RWPE2 (cell line): ENCODE data around the gene OFD1.

Experiments used
- ATAC-seq: fragments of 200-7000 bp; cut with Tn5 transposase; 3 replicates; pipeline ENCODE4 v1.9.1; 2021; ENCODE audit warnings: low read depth
- DNase-seq: peaks from one replicate; pipeline ENCODE4 v3.0.0-alpha.2; 2020; ENCODE audit warnings: low spot score
- H3K27ac ChIP-seq: fragments of 450-650 bp; 2 replicates; pipeline ENCODE4 v1.5.1; 2017; ENCODE audit warnings: mild to moderate bottlenecking; ENCODE audit not compliant: poor library complexity, severe bottlenecking
- H3K27me3 ChIP-seq: fragments of 250-450 bp; sonication (Bioruptor Pico); 2 replicates; pipeline ENCODE4 v1.5.1; 2021; ENCODE audit warnings: mild to moderate bottlenecking, moderate library complexity; ENCODE audit not compliant: insufficient read depth, poor library complexity, severe bottlenecking
- H3K36me3 ChIP-seq: fragments of 250-450 bp; sonication (Bioruptor Pico); 2 replicates; pipeline ENCODE4 v1.5.1; 2020; ENCODE audit warnings: low read depth, mild to moderate bottlenecking, moderate library complexity
- H3K4me1 ChIP-seq: fragments of 250-450 bp; sonication (Bioruptor Pico); 2 replicates; pipeline ENCODE4 v1.5.1; 2021; ENCODE audit warnings: mild to moderate bottlenecking, moderate library complexity; ENCODE audit not compliant: insufficient read depth, poor library complexity, severe bottlenecking
- H3K4me3 ChIP-seq: fragments of 250-450 bp; sonication (Bioruptor Pico); 2 replicates; pipeline ENCODE4 v1.5.1; 2021; ENCODE audit warnings: mild to moderate bottlenecking, moderate library complexity; ENCODE audit not compliant: severe bottlenecking
- H3K9me3 ChIP-seq: fragments of 250-450 bp; sonication (Bioruptor Pico); 2 replicates; pipeline ENCODE4 v1.5.1; 2021; ENCODE audit warnings: mild to moderate bottlenecking, moderate library complexity; ENCODE audit not compliant: severe bottlenecking
- TF ChIP-seq, protein P1 (sequence below): fragments of 450-650 bp; IDR thresholded peaks from one replicate; pipeline ENCODE4 v1.5.1; 2017; ENCODE audit warnings: mild to moderate bottlenecking, moderate library complexity; ENCODE audit not compliant: poor library complexity, severe bottlenecking

The OFD1 gene

DNA sequence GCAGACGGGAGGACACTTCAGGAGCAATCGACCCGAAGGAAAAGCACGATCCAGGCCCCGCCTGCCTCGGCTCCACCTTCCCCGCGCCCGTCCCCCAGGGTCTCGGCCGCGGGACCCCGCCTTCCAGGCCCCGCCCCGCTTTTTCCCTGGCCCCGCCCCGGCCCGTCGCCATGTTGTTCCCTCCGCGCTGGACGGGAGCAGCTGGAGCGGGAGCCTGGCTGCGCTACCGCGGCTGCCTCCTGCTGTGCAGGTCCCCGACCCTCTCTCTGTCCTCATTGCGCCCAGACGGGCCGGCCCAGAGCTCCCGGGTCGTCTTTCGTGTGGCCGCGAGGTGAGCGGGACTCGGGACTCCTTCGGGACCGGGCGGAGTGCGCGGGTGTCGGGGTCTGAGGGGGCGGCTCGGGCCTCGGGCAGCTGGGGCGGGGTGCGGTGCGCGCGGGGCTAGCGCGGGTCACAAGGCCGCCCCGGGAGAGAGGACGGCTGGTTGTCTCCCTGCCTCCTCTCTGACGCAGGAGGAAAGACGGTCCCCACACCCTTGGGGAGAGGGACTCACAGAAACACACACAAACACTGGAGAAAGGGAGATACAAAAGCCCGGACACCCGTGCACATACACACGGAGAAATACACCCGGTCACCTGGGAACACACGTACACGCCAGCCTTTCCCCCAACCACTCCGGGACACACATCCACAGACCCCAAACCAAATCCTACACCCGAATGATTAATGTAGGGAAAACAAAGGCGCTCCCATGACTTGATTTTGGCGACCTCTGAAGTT lies 45.4 kb upstream of the OFD1 start, which contains the start of gene RAB9A:
RAB9A (plus strand) TSS at position 171 of the 783 bp plus-strand sequence. CDS start 19,619 bp downstream, outside the sequence.
- peak within 1 kb of the TSS; percentile 88 for H3K4me3 ChIP-seq
- H3K9me3 ChIP-seq: no peaks in the 10 kb centered on the region
- ATAC-seq: peak; percentile 85
- H3K27me3 ChIP-seq: no peaks in the 10 kb centered on the region
- H3K4me1 ChIP-seq: peaks cover 24% of the 10 kb centered on the region
- TF ChIP-seq, protein P1, sequence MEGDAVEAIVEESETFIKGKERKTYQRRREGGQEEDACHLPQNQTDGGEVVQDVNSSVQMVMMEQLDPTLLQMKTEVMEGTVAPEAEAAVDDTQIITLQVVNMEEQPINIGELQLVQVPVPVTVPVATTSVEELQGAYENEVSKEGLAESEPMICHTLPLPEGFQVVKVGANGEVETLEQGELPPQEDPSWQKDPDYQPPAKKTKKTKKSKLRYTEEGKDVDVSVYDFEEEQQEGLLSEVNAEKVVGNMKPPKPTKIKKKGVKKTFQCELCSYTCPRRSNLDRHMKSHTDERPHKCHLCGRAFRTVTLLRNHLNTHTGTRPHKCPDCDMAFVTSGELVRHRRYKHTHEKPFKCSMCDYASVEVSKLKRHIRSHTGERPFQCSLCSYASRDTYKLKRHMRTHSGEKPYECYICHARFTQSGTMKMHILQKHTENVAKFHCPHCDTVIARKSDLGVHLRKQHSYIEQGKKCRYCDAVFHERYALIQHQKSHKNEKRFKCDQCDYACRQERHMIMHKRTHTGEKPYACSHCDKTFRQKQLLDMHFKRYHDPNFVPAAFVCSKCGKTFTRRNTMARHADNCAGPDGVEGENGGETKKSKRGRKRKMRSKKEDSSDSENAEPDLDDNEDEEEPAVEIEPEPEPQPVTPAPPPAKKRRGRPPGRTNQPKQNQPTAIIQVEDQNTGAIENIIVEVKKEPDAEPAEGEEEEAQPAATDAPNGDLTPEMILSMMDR: no peak
- peak within 1 kb of the TSS; percentile 64 for H3K27ac ChIP-seq
- peak; percentile 62 for DNase-seq
- no peaks in the 10 kb centered on the region for H3K36me3 ChIP-seq

DNA sequence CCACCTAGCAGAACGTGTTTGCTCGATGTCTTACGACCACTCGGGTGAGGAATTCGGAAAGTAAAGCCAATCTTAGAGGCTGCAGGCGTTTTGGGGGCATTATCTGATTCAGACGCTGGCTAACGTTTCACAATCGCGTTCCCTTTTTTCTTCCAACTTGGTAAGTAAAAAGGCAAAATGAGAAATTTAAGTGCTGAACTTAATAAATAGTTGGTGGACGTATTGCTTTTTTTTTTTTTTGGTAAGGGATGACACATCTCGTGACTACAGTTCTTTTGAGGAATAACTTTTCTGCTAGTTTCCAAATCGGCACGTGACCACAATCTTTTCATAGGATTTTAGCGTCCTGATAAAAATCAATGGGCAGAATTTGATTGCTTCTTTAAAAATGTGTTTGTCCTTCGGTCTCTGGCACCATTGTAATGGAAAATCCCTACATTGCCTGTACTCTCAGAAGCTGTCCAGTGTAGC lies 44.8 kb upstream of the OFD1 start:
- no peaks in the 10 kb centered on the region for H3K27me3 ChIP-seq
- DNase-seq (no peak), ATAC-seq (no peak)
- no peaks in the 10 kb centered on the region for H3K9me3 ChIP-seq
- peak overlapping the region; percentile 88 for H3K4me3 ChIP-seq
- no peaks in the 10 kb centered on the region for H3K36me3 ChIP-seq
- peaks cover 26% of the 10 kb centered on the region for H3K4me1 ChIP-seq
- peak overlapping the region; percentile 64 for H3K27ac ChIP-seq
- TF ChIP-seq, protein P1: no peak

DNA sequence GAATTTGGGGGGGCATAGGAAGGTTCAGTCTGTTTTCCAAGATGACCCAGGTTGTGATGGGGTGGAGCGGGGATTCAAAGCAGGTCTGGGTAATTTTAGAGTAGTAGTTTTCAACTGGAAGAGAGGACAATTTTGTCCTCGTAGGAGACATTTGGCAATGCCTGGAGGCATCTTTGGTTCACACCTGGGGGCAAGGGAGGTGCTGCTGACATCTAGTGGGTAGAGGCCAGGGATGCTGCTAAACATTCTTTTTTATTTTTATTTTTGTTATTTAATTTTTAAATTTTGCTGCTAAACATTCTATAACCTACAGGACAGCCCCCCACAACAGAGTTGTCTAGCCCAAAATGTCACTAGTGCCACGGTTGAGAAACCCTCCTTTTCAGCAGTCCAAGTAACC lies 43.7 kb upstream of the OFD1 start:
- Histone ChIP-seq H3K9me3 (no peaks in the 10 kb centered on the region), H3K36me3 (no peaks in the 10 kb centered on the region), H3K4me3 (no peak overlapping the region), H3K27ac (no peak overlapping the region), H3K4me1 (peaks cover 23% of the 10 kb centered on the region), H3K27me3 (no peaks in the 10 kb centered on the region)
- DNase-seq: no peak
- TF ChIP-seq, protein P1: peak; percentile 36
- ATAC-seq: no peak

DNA sequence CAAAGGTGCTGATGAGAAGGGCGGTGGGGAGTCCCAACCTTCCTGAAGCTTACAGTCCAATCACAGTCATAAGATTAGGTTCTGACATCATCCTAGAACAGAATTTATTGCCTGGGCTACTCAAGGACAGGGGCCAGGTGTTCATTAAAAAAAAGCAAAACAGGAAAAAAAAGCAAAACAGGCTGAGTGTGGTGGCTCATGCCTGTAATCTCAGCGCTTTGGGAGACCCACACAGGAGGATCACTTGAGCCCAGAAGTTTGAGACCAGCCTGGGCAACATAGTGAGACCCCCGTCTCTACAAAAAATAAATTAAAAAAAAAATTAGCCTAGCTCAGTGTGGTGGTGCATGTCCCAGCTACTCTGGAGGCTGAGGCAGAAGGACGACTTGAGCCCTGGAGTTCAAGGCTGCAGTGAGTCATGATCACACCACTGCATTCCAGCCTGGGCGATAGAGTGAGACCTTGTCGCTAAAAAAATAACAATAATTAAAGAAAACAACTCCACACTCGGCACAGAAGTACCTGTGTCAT lies 42.6 kb upstream of the OFD1 start:
- ATAC-seq (no peak), DNase-seq (no peak)
- Histone ChIP-seq H3K4me1 (peaks cover 23% of the 10 kb centered on the region), H3K27me3 (no peaks in the 10 kb centered on the region), H3K36me3 (no peaks in the 10 kb centered on the region), H3K27ac (no peak overlapping the region), H3K9me3 (no peaks in the 10 kb centered on the region), H3K4me3 (no peak overlapping the region)
- TF ChIP-seq, protein P1: no peak
